NCI-H2171 (cell line): ENCODE results near the gene HIVEP3.

Experiments used
- DNase-seq: peaks from one replicate; lab custom pipeline; 2025; lab: John Stamatoyannopoulos, UW

HIVEP3 gene

DNA sequence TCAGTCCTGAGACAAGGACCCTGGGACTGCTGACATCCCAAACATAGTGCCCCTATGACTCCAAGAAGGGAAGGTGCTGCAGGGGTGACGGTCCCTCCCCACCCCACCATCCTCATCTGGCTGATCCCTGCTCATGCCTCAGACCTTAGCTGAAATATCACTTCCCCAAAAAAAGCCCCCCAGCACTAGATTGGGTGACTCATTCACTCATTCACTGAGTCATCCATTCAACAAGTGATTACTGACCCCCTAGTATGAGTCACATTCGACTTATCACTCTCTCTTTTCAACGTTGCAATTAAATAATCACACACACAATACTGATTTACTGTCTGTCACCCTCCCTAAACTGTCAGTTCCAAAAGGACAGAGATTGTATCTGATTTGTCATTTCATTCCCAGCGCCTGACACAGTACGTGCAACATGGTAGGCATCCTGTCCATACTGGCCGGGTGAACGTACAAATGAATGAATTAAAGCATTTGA is 48.6 kb downstream of the HIVEP3 start:
- no peak for DNase-seq

DNA sequence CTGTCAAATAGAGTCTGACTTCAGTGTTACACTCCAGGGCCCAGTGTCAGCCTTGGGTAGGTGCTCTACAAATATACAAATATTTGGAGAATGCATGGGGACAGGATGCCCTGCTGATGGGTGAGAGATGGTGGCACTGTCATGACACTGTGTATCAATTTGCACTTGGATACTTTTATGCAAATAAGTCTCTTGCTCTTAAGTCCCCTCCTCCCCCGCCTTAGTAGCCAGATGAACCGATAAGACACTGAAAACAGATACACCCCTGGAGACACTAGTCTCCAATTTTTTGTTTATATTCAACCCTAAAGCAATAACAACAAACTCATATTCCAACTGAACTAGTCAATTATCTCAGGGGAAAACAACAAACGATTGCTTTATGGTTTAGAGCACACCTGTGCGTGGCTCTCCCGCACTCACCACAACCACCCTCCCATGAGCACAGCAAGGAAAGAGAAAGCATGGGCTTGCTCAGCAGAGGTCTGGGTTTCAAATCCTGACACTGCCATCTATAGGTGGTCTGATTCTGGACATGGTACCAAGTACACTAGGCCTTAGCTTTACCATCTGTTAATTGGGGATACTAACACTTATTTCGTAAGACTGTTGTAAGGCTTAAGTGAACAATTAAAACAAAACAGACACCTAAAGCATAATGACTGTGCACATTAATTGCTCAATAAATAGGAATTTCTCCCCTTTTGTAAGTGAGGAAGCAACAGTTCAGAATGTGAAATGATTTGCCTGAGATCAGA is 50.3 kb downstream of the HIVEP3 start:
- DNase-seq: peak; percentile 29

DNA sequence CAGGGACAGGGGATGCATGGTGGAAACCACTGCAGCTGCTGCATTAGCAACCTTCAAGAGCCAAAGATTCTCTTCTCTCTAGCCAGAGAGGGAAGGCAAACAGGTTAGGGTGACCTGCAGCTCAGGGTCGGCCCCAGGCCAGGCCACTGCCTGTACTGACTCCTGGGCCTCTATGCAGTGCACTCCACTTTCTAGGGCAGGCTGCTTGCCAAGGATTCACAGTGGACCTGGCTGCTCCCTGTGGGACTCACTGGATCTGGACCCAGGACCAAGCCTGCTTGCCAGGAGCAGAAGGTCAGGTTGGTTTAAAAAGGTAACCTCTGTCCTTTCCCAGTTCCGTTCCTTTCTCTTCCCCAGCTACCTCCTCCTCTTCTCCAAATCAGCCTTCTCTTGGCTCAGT is 52.4 kb downstream of the HIVEP3 start:
- no peak for DNase-seq

DNA sequence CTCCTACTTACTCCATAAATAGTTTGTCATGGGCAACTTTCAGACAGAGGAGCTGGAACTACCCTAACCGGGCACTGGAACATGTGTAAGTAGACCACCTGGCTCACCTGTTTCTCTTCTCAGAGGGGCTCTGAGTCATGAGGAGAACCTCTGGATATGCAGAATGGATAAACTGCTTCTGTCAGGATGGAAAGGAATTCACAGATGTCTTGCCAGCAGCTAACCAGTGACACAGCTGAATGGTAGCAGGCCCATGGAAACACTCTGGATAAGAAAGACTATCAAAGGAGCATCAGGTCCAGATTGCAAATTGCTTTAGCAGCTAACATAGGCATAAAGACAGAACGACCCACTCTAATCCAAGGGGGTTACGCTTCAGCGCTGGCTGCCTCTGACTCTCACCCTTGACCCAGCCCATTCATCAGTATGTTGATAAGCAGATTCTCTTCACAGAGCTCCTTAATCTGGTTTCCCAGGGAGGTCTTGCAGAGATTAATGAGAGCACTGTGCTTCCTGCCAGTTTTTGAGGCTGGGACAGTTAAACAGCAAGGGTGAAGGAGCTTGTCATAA is 54.2 kb downstream of the HIVEP3 start:
- no peak for DNase-seq

DNA sequence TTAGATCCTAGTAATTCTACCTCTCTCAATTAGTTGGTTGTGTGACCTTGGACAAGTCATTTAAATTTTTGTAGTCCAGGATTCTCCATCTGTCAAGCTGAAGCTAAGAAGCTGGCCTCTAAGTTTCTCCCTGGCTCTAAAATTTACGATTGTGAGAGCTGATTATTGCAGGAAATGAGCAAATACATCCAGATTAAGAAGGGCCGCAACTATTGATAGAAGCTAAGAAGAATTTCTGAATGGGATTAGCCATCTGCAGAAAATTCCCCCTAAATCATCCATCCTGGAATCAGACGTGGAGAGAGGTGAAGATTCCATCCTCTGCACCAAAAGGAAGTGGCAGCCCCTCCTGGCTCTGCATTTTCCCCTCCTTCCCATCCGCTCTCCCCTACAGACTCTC is 55.0 kb downstream of the HIVEP3 start:
- no peak for DNase-seq

DNA sequence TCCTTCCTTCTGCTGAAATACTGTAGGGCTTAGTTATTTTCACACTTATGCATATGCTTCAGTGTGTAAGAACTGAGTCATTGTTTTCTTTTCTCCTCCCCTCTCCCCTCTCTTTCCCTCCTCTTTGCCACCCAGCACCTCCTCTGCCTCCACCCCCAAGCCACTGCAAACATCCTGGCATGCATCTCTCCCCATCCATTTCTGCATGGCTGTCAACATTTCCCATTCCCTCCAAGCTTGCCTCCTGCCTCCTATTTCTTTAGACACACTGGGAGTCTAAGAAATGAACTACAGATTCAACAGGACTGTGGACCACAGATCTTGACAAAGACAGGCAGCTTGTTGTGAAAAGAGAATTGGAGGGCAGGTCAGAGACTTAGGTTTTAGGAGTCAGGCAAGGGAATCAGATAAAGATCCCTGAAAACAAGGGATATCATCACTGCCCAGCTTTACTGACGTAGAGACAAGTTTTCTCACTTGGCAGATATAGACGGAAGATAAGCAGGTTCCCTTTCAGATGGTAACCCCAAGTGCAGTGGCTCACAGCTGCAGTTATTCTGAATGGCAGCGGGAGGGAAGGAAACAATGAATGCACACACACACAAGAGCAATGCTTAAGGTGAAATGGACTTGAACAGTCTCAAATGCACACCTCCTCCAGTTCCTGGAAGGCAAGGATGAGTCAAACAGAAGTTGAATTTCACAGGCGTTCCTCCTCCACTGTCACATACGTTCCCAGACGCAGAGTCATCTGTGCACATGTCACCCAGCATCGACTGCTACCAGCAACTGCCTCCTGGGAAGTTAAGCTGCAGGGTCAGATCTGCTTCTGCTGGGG is 56.1 kb downstream of the HIVEP3 start:
- DNase-seq: no peak

DNA sequence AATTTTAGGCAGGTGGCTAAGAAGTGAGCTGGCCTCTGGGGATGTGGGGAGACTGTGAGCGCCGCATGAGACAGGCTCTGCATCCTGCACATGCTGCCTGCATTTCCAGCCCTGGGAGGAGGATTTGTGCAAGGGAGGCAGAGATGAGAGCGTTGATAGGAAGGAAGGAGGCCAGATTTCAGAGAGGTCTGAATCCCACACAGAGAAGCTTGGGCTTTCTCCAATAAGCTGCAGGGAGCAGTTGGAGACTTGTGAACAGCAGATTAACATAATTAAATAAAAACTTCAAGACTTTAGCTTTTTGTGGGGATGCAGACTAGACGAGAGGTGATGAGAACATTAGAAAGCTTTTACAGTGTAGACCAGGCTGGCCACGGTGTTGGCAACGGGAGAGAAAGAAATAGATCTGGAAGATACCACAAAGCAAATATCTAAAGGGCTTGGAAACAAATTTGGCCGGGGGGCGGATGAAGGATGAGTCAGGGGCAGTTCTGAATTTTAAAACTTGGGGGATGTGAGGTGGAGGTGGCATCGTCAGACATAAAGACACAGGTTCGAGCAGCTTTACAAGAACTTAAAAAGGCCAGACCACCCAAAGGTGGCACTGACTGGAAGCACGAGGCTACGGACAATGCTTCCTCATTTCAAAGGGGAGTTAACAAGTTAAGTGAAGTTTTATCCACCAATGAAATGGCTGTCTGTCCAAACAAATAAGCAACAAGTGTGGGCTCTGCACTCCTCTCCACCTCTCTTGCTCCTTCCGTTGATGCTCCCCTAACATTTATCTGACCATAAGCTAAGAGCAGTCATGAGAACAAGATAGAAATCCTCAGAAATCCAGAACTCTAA is 57.0 kb downstream of the HIVEP3 start:
- DNase-seq: peak; percentile 21

DNA sequence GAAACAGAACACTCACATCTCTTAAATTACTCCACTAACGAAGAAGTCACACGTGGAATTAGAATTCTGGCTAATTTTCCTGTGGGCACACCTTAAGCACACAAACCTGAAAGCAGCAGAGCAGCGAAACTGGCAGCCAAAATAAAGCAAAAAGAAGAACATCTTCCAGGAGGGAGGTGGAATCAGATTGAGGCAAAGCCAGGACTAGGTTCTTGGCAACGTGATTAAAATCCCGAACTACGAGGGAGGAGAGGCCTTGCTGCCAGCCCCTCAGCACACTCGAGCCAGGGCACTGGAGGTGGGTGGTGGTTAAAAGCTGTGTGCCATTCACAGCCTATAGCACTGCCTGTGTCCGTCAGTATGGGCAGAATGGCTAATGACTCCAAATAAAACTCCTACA is 58.0 kb downstream of the HIVEP3 start:
- DNase-seq: no peak

DNA sequence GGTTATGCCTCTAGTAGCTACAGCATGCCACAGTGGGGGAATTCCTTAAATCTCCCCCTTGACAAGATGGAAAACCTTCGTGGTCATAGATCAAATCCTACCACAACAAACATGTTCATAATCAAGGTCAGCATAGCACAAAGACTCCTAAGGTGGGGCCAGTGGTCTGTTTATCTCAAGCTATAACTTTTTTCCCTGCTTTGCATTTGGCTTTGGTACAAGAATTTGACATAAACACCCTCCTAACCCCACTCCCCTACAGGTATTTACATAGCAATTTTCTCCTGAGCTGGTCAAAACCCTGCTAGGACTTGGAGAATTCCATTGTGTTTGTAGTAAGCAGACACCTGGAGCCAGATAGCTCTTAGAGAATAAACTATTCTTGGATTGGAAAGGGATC is 58.5 kb downstream of the HIVEP3 start:
- no peak for DNase-seq

DNA sequence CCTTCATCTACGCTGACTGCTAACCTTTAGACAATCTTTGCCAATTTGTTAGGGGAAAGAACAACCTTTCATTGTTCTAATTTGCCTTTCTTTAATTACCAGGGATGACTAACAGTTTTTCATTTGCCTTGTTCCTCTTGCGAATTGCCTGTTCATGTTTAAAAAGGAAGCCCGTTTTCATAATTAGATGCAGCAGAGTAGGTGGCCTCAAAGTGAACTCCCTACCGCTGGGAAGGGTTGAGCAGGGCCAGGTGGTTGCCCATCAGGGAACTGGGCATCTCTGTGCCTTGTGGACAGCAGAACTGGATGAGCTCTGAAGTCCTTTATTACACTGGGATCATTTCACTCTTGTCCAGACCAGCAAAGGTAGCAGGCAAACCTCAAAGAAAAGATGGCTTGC is 59.0 kb downstream of the HIVEP3 start:
- DNase-seq: no peak

DNA sequence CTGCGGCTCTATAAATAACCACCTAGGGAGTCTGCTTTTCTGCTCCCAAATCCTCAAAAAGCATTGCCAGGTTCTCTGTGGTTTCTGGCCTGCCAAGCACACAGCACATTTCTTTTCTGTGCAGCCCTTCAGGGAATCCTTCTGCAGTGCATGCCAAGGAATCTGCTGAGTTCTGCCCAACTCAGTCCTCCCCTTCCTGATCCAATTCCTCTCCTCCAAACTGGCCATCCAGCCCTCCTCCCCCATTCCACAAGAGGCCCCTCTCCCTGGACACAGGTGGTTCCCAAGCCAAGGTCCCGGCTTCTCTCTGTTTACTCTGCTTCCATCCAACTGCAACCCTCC is 61.8 kb downstream of the HIVEP3 start:
- no peak for DNase-seq

DNA sequence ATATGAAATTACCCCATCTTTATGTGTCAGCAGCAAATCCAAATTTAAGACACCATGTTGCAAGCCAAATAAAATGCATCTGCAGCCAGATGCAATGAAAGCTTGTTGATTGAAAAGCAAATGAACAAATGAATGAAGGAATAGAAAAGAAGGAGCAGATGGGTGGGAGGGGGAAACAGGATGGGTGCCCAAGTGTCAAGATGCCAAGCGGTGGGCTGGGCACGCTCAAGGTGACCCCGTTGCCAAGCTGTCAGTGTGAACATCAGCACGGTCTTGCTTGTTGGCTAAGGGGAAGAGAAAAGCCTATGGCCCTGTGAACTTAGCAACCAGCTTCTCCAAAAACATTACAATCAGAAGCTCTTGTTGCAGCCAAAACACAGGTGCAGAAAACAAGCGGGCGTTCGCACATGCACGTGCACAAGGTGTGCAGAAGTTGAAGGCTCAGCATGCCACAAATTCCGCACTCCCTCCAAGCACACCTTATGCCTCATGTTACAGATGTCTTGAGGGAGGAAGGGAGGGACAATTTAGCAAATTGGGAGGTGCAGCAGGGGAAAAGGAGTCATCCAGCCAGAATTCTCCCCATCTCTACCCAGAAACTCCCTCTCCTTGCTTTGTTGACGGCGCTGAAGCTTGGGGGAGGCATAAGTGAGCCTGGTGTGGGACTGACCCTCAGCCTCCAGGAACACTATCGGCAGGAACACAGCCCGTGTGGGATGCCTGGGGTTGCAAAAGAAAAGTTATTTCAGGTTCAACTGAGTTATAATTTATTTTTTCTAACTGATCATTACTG is 62.4 kb downstream of the HIVEP3 start:
- no peak for DNase-seq

DNA sequence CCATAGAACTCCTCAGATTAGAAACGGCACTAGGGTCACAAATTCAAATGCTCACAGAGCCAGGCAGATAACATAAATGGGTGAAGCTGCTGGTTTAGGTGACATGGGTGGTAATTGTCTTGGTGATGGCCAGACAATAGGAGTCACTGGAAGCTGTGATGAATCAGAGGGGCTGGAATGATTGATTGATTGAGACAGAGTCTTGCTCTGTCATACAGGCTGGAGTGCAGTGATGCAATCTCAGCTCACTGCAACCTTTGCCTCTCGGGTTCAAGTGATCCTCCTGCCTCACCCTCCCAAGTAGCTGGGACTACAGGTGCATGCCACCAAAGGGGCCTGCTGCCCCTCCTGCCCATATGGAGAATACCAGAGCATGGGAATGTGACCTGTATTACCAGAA is 63.0 kb downstream of the HIVEP3 start:
- no peak for DNase-seq

DNA sequence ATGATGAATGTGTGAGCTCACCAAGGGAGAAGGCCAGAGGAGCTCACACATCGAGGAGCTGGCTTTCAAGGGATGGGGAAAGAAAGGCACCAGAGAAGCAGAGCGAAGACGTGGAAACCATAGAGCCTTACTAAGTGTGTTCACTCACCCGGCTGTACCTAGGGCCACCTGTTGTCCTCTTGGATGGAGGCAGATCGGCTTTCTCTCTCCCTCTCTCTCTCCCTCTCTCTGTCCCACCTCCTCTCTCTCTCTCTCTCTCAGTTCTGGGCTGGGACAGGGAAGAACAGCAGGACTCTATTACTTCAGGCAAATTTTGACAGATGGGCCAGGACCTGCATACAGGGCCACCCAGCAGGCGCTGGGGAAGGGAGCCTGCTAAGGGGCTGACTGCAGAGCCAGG is 64.8 kb downstream of the HIVEP3 start:
- DNase-seq: no peak

DNA sequence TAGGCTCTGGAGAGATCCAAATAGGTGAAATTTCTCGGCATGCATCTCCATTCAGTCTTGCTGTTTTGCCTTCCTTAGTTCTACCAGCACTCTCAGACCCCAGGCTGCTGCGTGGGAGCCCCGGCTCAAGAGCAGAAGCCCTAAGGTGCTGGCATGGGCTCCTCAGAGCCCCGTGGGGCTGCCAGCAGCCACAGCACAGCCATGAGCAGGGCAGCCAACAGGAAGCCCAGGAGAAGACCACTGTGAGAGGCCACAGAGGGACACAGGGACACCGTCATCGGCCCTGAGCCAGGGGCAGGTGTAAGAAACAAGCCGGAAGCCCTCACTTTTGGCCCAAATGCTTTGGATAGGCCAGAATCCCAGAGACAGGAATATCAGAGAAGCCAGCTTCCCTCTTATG is 66.6 kb downstream of the HIVEP3 start:
- DNase-seq: no peak

DNA sequence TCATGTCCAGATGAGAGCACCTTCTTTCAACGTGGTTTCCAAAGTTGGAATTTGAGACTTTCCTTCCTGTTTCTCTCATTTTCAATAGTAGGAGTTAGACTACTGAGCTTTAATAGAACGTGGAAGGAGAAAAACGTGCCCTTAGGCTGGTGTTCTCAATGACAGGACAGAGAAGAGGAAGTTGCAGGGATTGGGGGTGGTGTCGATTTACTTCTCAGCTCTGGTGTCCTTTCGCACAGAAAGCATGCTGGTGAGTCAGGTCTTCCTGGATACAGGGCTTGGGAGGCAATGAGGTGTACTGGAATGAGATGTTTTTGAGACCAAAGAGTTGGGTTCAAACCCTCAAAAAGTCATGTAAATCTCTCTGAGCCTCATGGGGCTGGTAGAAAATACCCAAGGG is 67.1 kb downstream of the HIVEP3 start:
- DNase-seq: no peak

DNA sequence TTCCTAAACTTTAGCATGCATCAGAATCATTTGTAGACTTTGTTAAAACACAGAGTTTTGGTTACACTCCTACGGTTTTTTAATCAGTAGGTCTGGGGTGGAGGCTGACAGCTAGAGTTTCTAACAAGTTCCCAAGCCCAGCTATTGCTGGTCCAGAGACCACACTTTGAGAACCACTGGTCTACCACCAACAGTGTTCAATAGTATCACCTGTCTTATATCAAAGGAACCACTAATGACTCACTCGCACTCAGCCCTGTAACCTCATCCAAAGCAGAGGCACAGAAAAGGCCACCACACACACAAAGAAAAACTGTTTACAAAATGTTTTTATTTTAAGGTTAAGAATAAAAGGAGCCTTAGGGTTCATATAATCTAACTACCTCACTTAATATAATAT is 68.7 kb downstream of the HIVEP3 start:
- no peak for DNase-seq

DNA sequence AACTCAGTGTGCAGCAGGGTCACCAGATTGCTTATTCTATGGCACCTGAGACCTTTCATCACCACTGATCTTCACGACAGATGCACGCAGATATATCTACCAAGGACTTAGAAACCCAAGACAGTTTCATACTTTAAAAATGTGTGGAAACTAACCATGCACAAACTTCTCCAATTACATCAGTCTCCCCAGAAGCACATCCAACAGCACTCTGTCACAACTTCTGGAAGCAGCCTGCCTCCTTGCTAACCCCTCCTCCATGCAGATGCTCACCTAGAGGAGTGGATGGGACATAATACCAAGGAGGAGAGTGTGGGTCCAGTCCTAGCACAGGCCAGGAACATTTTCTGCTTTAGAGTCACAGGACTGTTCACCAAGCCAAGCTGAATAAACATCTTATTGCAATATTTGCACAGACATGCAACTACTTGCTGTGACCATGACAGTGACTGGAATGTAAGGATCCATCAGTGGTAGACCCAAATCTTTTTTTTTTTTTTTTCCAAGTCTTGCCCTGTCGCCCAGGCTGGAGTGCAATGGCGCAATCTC is 69.4 kb downstream of the HIVEP3 start:
- DNase-seq: no peak

DNA sequence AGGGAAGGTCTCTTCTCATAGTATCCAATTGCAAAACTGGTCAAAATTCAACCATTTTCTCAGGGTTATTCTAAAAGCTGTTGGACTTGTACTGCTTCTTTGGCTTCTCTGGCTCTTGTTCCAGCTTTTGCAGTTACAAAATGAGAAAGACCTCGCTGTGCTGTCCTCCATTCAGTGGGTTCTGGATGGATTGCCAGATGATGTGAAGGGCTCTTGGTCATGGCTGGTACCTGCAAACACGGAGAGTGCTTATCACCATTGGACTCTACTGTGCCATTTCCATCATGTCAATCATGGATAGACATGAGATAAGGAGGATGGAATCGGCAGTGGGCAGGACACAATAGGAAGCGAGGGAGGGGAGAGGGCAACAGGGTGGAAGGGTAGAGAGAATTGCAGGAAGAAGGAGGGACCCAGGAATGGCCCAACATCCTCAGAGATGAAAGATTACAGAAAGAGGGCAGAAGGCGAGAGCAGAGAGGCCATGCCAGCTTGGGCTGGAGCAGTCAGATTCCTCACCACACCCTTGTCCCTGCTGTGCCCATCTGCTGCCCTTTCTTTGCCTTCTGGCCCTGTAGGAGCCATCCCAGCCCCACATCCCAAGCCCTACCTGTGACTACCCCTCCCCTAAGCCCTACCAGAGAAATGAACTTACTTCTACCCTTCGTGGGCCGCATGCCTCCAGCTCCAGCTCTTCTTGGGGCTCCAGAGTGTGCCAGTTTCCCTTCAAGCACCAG is 70.3 kb downstream of the HIVEP3 start:
- no peak for DNase-seq

DNA sequence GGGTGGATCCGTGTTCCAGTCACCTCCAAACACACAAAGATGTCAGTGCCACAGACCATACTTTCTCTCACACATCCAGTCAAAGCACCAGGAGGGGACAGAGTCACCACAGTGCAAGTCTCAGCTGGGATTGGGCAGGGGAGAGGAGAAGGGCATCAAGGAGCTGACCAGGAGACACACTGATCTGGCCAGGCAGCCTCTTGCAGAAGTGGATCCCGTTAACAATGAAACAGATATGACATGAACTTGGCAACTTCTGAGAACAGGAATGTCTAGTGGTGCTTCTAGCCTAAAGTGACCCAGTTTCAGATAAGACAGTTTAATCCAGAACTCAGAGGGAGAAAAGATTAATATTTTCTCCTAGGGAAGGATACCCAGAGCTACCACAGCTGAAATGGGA is 71.0 kb downstream of the HIVEP3 start:
- no peak for DNase-seq
